ENCODE results near the gene KCNQ1OT1. TPM values are rescaled to one million over a fixed set of nuclear protein-coding genes. Genes with fewer than 3 reads are reported as not detected.
"Not testable (repeated sequence)": the region's sequence is repeated elsewhere in the genome, so short reads cannot be mapped to it uniquely, and the experiment has no call there.

KCNQ1OT1 gene
- total RNA-seq, 1 experiment from 2014 or later = 2.7 TPM

DNA sequence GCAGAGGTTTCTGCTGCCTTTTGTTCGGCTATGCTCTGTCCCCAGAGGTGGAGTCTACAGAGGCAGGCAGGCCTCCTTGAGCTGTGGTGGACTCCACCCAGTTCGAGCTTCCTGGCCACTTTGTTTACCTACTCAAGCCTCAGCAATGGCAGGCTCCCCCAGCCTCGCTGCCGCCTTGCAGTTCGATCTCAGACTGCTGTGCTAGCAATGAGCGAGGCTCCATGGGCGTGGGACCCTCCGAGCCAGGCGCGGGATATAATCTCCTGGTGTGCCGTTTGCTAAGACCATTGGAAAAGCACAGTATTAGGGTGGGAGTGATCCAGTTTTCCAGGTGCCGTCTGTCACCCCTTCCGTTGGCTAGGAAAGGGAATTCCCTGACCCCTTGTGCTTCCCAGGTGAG, 60.0 kb downstream of the KCNQ1OT1 start:
- not testable (repeated sequence) for H3K9me2 ChIP-seq (replicated peaks; ENCODE audit: insufficient read depth, low read length); H4K20me1 ChIP-seq (ENCODE audit: insufficient read depth, low read depth, low read length); H2AFZ ChIP-seq (ENCODE audit: low read length); H3K79me2 ChIP-seq (ENCODE audit: low read length); H3K27ac ChIP-seq (ENCODE audit: low read length); H3K4me2 ChIP-seq (ENCODE audit: low read depth, low read length, poor library complexity, severe bottlenecking); H3K9ac ChIP-seq (ENCODE audit: low read length); H3K4me3 ChIP-seq (ENCODE audit: low read length); H3K36me3 ChIP-seq (ENCODE audit: insufficient read depth, low read length); DNase-seq; H3K27me3 ChIP-seq (ENCODE audit: low read length); H3K4me1 ChIP-seq (ENCODE audit: low read length)
- peaks cover 34% of the 10 kb centered on the region for H3K9me3 ChIP-seq (ENCODE audit: low read length)

DNA sequence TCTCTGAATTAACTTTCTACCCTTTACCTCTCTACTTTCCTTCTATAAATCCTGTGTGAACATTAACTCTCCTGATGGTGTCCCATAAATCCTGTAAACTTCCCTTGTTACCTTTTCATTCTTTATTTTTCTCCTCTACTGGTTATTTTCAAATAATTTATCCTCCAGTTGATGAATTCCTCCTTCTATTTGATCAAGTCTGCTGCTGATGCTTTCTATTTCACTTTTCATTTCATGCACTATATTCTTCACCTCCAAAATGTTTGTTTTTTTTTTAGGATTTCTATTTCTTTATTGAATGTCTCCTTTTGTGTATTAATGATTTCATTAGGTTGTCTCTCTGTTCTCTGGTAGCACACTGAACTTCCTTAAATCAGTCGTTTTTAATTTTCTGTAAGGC, 68.6 kb downstream of the KCNQ1OT1 start:
- no peak overlapping the region for H3K4me2 ChIP-seq (ENCODE audit: low read depth, low read length, poor library complexity, severe bottlenecking)
- no peak overlapping the region for H2AFZ ChIP-seq (ENCODE audit: low read length)
- H3K79me2 ChIP-seq (ENCODE audit: low read length) = no peaks in the 10 kb centered on the region
- H3K4me1 ChIP-seq (ENCODE audit: low read length) = no peaks in the 10 kb centered on the region
- no peak overlapping the region for H3K27ac ChIP-seq (ENCODE audit: low read length)
- no peak for DNase-seq
- no peaks in the 10 kb centered on the region for H3K27me3 ChIP-seq (ENCODE audit: low read length)
- no peaks in the 10 kb centered on the region for H3K9me2 ChIP-seq (replicated peaks; ENCODE audit: insufficient read depth, low read length)
- no peak overlapping the region for H3K9ac ChIP-seq (ENCODE audit: low read length)
- peaks cover 3% of the 10 kb centered on the region; the same call in 1 of the 2 replicates for H3K36me3 ChIP-seq (ENCODE audit: insufficient read depth, low read length)
- no peaks in the 10 kb centered on the region for H4K20me1 ChIP-seq (ENCODE audit: insufficient read depth, low read depth, low read length)
- peaks cover 38% of the 10 kb centered on the region for H3K9me3 ChIP-seq (ENCODE audit: low read length)
- H3K4me3 ChIP-seq (ENCODE audit: low read length) = no peak overlapping the region

DNA sequence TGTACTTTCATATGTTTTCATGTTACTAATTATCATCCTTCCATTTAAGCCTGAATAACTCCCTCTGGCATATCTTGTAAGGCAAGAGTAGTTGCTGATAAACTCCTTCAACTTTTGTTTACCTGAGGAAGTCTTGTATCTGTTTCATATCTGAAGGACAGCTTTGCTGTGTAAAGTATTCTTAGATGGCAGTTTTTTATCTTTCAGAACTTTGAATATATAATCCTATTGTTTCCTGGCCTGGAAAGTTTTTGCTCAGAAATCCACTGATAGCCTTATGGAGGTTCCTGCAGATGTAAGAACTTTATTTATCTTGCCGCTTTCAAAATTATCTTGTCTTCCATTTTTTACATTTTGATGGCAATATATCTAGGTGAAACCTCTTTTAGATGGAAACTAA, 69.1 kb downstream of the KCNQ1OT1 start:
- H4K20me1 ChIP-seq (ENCODE audit: insufficient read depth, low read depth, low read length) = no peaks in the 10 kb centered on the region
- no peak overlapping the region for H3K4me2 ChIP-seq (ENCODE audit: low read depth, low read length, poor library complexity, severe bottlenecking)
- H2AFZ ChIP-seq (ENCODE audit: low read length) = no peak overlapping the region
- H3K4me3 ChIP-seq (ENCODE audit: low read length) = no peak overlapping the region
- H3K36me3 ChIP-seq (ENCODE audit: insufficient read depth, low read length) = peaks cover 3% of the 10 kb centered on the region; the same call in 1 of the 2 replicates
- no peaks in the 10 kb centered on the region for H3K9me2 ChIP-seq (replicated peaks; ENCODE audit: insufficient read depth, low read length)
- DNase-seq = no peak
- H3K79me2 ChIP-seq (ENCODE audit: low read length) = no peaks in the 10 kb centered on the region
- H3K9me3 ChIP-seq (ENCODE audit: low read length) = peaks cover 38% of the 10 kb centered on the region
- H3K9ac ChIP-seq (ENCODE audit: low read length) = no peak overlapping the region
- no peak overlapping the region for H3K27ac ChIP-seq (ENCODE audit: low read length)
- H3K4me1 ChIP-seq (ENCODE audit: low read length) = no peaks in the 10 kb centered on the region
- H3K27me3 ChIP-seq (ENCODE audit: low read length) = no peaks in the 10 kb centered on the region

DNA sequence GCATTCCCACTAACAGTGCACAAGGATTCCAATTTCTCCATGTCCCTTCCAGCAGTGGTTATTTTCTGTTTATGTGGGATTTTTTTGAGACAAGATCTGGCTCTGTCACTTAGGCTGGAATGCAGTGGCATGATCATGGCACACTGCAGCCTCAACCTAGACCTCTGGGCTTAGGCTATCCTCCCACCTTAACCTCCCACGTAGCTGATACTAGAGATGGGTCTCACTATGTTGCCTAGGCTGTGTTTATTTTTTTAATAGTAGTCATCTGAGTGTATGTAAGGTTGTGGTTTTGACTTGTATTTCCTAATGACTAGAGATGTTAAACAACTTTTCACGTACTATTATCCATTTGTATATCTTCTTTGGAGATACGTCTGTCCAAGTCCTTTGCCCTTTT, 74.6 kb downstream of the KCNQ1OT1 start:
- DNase-seq = no peak
- H3K9me2 ChIP-seq (replicated peaks; ENCODE audit: insufficient read depth, low read length) = no peaks in the 10 kb centered on the region
- no peaks in the 10 kb centered on the region for H3K79me2 ChIP-seq (ENCODE audit: low read length)
- no peaks in the 10 kb centered on the region for H3K4me1 ChIP-seq (ENCODE audit: low read length)
- H3K9ac ChIP-seq (ENCODE audit: low read length) = no peak overlapping the region
- no peak overlapping the region for H3K27ac ChIP-seq (ENCODE audit: low read length)
- no peaks in the 10 kb centered on the region for H3K36me3 ChIP-seq (ENCODE audit: insufficient read depth, low read length)
- no peaks in the 10 kb centered on the region for H4K20me1 ChIP-seq (ENCODE audit: insufficient read depth, low read depth, low read length)
- H3K4me2 ChIP-seq (ENCODE audit: low read depth, low read length, poor library complexity, severe bottlenecking) = no peak overlapping the region
- no peak overlapping the region for H2AFZ ChIP-seq (ENCODE audit: low read length)
- H3K27me3 ChIP-seq (ENCODE audit: low read length) = 0 out of 2 replicates have a peak, but pooled peaks cover 3% of the 10 kb centered on the region
- H3K9me3 ChIP-seq (ENCODE audit: low read length) = peaks cover 13% of the 10 kb centered on the region
- H3K4me3 ChIP-seq (ENCODE audit: low read length) = no peak overlapping the region

DNA sequence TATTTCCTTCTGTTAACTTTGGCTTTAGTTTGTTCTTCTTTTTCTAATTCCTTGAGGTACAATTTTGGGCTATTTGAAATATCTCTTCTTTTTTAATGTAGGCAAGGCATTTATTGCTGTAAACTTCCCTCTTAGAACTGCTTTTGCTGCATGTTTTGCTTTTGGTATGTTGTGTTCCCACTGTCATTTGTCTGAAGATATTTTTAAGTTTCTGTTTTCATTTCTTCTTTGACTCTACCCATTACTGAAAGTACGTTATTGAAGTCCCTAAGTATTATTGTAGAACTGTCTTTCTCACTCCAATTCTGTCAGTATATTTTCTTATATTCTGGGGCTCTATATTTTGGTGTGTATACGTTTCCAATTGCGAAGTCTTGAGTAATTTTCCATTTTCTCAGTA, 77.9 kb downstream of the KCNQ1OT1 start:
- H3K9me3 ChIP-seq (ENCODE audit: low read length) = no peaks in the 10 kb centered on the region
- H3K27ac ChIP-seq (ENCODE audit: low read length) = no peak overlapping the region
- H3K4me1 ChIP-seq (ENCODE audit: low read length) = no peaks in the 10 kb centered on the region
- no peak for DNase-seq
- no peaks in the 10 kb centered on the region for H3K79me2 ChIP-seq (ENCODE audit: low read length)
- no peak overlapping the region for H3K9ac ChIP-seq (ENCODE audit: low read length)
- no peaks in the 10 kb centered on the region for H4K20me1 ChIP-seq (ENCODE audit: insufficient read depth, low read depth, low read length)
- H3K27me3 ChIP-seq (ENCODE audit: low read length) = 0 out of 2 replicates have a peak, but pooled peaks cover 3% of the 10 kb centered on the region
- no peaks in the 10 kb centered on the region for H3K36me3 ChIP-seq (ENCODE audit: insufficient read depth, low read length)
- H3K4me2 ChIP-seq (ENCODE audit: low read depth, low read length, poor library complexity, severe bottlenecking) = no peak overlapping the region
- H3K9me2 ChIP-seq (replicated peaks; ENCODE audit: insufficient read depth, low read length) = no peaks in the 10 kb centered on the region
- H2AFZ ChIP-seq (ENCODE audit: low read length) = no peak overlapping the region
- H3K4me3 ChIP-seq (ENCODE audit: low read length) = no peak overlapping the region

DNA sequence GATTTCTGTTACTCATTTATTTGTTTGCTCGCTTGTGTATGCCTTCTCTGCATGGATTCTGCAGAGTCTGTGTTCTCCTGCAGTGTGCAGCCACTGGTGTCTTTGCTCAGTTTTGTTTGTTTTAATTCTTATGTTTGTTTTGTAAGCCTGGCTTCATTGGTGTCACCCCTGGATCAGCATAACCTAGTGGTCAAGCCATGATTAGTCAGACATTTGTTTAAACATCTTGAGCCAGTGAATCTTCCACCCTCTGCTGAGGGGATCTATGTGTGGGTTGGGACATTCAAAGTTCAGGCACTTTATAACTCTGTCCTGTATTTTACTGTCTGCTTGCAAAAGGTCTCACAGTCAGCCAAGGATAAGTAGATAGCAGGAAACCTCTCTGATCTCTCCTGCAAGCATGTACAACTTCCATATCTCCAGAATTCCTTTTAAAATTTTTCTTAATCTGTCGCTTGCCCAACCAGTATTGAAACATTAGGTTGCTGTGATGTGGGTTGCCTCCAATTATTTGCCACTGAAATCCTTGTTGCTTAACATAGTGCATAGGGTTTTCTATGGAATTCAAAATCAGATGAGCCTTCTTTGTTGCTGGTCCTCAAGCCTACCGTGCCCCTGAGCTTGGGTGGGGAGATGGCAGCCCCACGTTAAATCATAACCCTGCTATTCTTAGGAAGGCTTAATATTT, 86.8 kb downstream of the KCNQ1OT1 start:
- DNase-seq = no peak
- Histone ChIP-seq H3K4me2 (ENCODE audit: low read depth, low read length, poor library complexity, severe bottlenecking) (no peak overlapping the region), H3K4me1 (ENCODE audit: low read length) (no peaks in the 10 kb centered on the region), H3K9me3 (ENCODE audit: low read length) (peaks cover 3% of the 10 kb centered on the region; the same call in 1 of the 2 replicates), H3K27ac (ENCODE audit: low read length) (no peak overlapping the region), H3K79me2 (ENCODE audit: low read length) (no peaks in the 10 kb centered on the region), H3K4me3 (ENCODE audit: low read length) (no peak overlapping the region), H2AFZ (ENCODE audit: low read length) (no peak overlapping the region), H3K9me2 (replicated peaks; ENCODE audit: insufficient read depth, low read length) (no peaks in the 10 kb centered on the region), H4K20me1 (ENCODE audit: insufficient read depth, low read depth, low read length) (no peaks in the 10 kb centered on the region), H3K9ac (ENCODE audit: low read length) (no peak overlapping the region), H3K36me3 (ENCODE audit: insufficient read depth, low read length) (no peaks in the 10 kb centered on the region), H3K27me3 (ENCODE audit: low read length) (no peaks in the 10 kb centered on the region)

DNA sequence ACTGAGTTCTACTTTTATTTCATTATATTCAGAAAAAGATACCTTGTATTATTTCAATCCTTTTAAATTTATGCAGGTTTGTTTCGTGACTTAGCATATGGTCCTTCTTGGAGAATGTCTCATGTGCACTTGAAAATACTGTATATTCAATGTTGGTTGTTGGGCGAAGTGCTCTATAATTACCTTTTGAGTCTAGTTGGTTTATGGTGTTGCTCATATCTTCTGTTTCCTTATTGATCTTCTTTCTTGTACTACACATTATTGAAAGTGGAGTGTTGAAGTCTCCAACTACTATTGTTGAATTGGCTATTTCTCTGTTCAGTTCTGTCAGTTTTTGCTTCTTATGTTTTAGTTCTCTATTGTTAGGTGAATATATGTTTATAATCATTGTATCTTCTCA, 90.4 kb downstream of the KCNQ1OT1 start:
- no peak overlapping the region for H3K9ac ChIP-seq (ENCODE audit: low read length)
- no peaks in the 10 kb centered on the region for H3K9me2 ChIP-seq (replicated peaks; ENCODE audit: insufficient read depth, low read length)
- no peaks in the 10 kb centered on the region for H3K36me3 ChIP-seq (ENCODE audit: insufficient read depth, low read length)
- H3K4me3 ChIP-seq (ENCODE audit: low read length) = no peak overlapping the region
- no peak overlapping the region for H3K4me2 ChIP-seq (ENCODE audit: low read depth, low read length, poor library complexity, severe bottlenecking)
- H3K4me1 ChIP-seq (ENCODE audit: low read length) = no peaks in the 10 kb centered on the region
- no peaks in the 10 kb centered on the region for H4K20me1 ChIP-seq (ENCODE audit: insufficient read depth, low read depth, low read length)
- H3K27me3 ChIP-seq (ENCODE audit: low read length) = no peaks in the 10 kb centered on the region
- DNase-seq = no peak
- H3K79me2 ChIP-seq (ENCODE audit: low read length) = no peaks in the 10 kb centered on the region
- H2AFZ ChIP-seq (ENCODE audit: low read length) = no peak overlapping the region
- H3K27ac ChIP-seq (ENCODE audit: low read length) = no peak overlapping the region
- peaks cover 3% of the 10 kb centered on the region; the same call in 1 of the 2 replicates for H3K9me3 ChIP-seq (ENCODE audit: low read length)

DNA sequence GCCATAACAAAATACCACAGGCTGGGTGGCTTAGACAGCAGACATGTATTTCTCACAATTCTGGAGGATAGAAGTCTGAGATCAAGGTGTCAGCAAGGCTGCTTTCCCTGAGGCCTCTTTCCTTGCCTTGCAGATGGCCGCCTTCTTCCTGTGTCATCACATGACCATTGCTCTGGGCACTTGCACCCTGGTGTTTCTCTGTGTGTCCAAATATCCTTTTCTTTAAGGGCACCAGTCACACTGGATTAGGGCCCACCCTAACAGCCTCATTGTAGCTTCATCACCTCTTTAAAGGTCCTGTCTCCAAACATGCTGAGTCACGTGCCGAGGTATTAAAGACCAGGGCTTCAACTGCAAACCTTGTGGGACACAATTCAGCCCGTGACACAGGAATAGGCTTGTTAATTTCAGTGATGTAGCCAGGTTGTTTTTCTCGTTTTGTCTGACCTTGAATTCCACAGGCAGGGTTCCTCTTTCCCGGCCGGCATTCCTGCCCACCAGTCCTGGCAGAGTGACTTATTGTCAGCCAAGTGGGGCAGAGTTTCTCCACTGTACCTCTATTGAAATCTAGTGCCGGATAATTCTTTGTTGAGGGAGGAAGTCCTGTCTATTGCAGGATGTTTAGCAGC, 100.1 kb downstream of the KCNQ1OT1 start:
- H3K79me2 ChIP-seq (ENCODE audit: low read length) = no peaks in the 10 kb centered on the region

More for the DNA sequence above, 100.1 kb downstream of the KCNQ1OT1 start:
- Histone ChIP-seq H3K9me3 (ENCODE audit: low read length) (no peaks in the 10 kb centered on the region), H3K9me2 (replicated peaks; ENCODE audit: insufficient read depth, low read length) (no peaks in the 10 kb centered on the region), H3K27ac (ENCODE audit: low read length) (no peak overlapping the region), H3K4me2 (ENCODE audit: low read depth, low read length, poor library complexity, severe bottlenecking) (no peak overlapping the region), H3K36me3 (ENCODE audit: insufficient read depth, low read length) (no peaks in the 10 kb centered on the region), H4K20me1 (ENCODE audit: insufficient read depth, low read depth, low read length) (no peaks in the 10 kb centered on the region), H2AFZ (ENCODE audit: low read length) (no peak overlapping the region), H3K4me3 (ENCODE audit: low read length) (no peak overlapping the region), H3K4me1 (ENCODE audit: low read length) (no peaks in the 10 kb centered on the region), H3K27me3 (ENCODE audit: low read length) (no peaks in the 10 kb centered on the region), H3K9ac (ENCODE audit: low read length) (no peak overlapping the region)
- no peak for DNase-seq

All from Karpas-422 (cell line).